ENCODE results near the gene SOX2.

DNA sequence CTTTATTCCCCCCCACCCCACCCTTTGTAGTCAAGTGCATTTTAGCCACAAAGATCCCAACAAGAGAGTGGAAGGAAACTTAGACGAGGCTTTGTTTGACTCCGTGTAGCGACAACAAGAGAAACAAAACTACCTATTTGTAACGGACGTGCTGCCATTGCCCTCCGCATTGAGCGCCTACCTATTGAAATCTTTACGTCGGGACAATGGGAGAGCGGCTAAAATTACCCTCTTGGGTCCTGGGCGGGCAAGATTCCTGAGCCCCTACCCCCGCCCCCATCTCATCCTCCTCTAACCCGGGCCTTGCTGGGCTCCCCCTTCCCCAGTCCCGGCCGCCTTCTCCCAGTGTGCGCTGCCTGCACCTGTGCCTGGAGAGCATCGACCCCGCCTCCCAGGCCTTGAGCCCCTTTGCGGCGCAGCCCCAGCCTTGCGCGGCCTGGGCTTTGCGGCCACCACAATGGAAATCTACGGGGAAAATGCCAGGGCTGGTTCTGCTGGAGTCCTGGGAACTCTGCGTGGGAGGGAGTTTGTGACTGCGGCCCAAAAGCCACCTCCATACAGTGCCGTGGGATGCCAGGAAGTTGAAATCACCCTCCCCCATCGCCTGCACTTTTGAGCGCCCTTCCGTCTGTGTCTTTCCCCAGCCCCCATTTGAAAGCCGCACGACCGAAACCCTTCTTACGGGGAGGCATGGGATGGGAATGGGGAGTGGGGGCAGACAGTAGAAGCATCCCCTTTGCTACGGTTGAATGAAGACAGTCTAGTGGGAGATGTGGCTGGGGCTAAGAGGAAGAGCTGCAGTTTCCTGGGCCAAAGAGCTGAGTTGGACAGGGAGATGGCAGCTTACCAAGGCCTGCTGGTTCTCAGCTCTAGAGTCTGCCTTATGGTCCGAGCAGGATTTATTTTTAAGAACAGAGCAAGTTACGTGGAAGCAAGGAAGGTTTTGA lies 1.1 kb upstream of the SOX2 start:
- no peak for TF ChIP-seq TCF7 (IDR thresholded peaks at IDR 0.05; ENCODE audit: low read depth)
- TF ChIP-seq, protein P1, sequence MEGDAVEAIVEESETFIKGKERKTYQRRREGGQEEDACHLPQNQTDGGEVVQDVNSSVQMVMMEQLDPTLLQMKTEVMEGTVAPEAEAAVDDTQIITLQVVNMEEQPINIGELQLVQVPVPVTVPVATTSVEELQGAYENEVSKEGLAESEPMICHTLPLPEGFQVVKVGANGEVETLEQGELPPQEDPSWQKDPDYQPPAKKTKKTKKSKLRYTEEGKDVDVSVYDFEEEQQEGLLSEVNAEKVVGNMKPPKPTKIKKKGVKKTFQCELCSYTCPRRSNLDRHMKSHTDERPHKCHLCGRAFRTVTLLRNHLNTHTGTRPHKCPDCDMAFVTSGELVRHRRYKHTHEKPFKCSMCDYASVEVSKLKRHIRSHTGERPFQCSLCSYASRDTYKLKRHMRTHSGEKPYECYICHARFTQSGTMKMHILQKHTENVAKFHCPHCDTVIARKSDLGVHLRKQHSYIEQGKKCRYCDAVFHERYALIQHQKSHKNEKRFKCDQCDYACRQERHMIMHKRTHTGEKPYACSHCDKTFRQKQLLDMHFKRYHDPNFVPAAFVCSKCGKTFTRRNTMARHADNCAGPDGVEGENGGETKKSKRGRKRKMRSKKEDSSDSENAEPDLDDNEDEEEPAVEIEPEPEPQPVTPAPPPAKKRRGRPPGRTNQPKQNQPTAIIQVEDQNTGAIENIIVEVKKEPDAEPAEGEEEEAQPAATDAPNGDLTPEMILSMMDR (CRISPR knock-in tag; IDR thresholded peaks at IDR 0.05), result no peak
- TF ChIP-seq CAMTA2 (CRISPR knock-in tag; IDR thresholded peaks at IDR 0.05; ENCODE audit: borderline replicate concordance), result no peak
- no peak for TF ChIP-seq ZNF552 (CRISPR knock-in tag; IDR thresholded peaks at IDR 0.05; ENCODE audit: borderline replicate concordance)
- TF ChIP-seq TCF12 (IDR thresholded peaks at IDR 0.05), result no peak
- TF ChIP-seq TCF12 (CRISPR knock-in tag; IDR thresholded peaks at IDR 0.05), result no peak
- TF ChIP-seq HIVEP1 (CRISPR knock-in tag; IDR thresholded peaks at IDR 0.05), result no peak
- TF ChIP-seq XRCC5 (optimal IDR thresholded peaks at IDR 0.05; ENCODE audit: low read length), result no peak
- no peak for TF ChIP-seq NBN (conservative IDR thresholded peaks at IDR 0.05)
- no peak for TF ChIP-seq EZH2 (conservative IDR thresholded peaks at IDR 0.05; ENCODE audit: low read depth, low read length)
- TF ChIP-seq, protein P2, sequence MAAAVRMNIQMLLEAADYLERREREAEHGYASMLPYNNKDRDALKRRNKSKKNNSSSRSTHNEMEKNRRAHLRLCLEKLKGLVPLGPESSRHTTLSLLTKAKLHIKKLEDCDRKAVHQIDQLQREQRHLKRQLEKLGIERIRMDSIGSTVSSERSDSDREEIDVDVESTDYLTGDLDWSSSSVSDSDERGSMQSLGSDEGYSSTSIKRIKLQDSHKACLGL (CRISPR knock-in tag; IDR thresholded peaks at IDR 0.05), result no peak
- no peak for TF ChIP-seq SALL2 (CRISPR knock-in tag; IDR thresholded peaks at IDR 0.05)
- TF ChIP-seq TAF1 (CRISPR knock-in tag; IDR thresholded peaks at IDR 0.05), result no peak
- TF ChIP-seq, protein P3, sequence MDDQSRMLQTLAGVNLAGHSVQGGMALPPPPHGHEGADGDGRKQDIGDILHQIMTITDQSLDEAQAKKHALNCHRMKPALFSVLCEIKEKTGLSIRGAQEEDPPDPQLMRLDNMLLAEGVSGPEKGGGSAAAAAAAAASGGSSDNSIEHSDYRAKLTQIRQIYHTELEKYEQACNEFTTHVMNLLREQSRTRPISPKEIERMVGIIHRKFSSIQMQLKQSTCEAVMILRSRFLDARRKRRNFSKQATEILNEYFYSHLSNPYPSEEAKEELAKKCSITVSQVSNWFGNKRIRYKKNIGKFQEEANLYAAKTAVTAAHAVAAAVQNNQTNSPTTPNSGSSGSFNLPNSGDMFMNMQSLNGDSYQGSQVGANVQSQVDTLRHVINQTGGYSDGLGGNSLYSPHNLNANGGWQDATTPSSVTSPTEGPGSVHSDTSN (CRISPR knock-in tag; IDR thresholded peaks at IDR 0.05; ENCODE audit: borderline replicate concordance), result no peak
- TF ChIP-seq GATAD2A (CRISPR knock-in tag; IDR thresholded peaks at IDR 0.05), result no peak
